NAMALWA (cell line): Measurements from ENCODE around the gene EPB41L5.
"Not testable (repeated sequence)": the region's sequence is repeated elsewhere in the genome, so short reads cannot be mapped to it uniquely, and the experiment has no call there.

Experiments
- DNase-seq: peaks from one replicate; pipeline ENCODE4 v3.0.0-alpha.2; 2015; ENCODE audit warnings: low spot score

EPB41L5 gene

GRCh38 chr2:120199817-120200459 lies 187.1 kb downstream of the EPB41L5 start:
- not testable (repeated sequence) for DNase-seq

GRCh38 chr2:120203251-120204021 lies 190.6 kb downstream of the EPB41L5 start:
- DNase-seq, result no peak

- peak; percentile 20 for DNase-seq
Measured at GRCh38 chr2:120204022-120204405, 191.1 kb downstream of the EPB41L5 start.

GRCh38 chr2:120204417-120204816 lies 191.5 kb downstream of the EPB41L5 start:
- no peak for DNase-seq

GRCh38 chr2:120204945-120205670 lies 192.2 kb downstream of the EPB41L5 start:
- no peak for DNase-seq

GRCh38 chr2:120206022-120206581 lies 193.2 kb downstream of the EPB41L5 start:
- DNase-seq, result peak; percentile 54

- no peak for DNase-seq
Measured at GRCh38 chr2:120208381-120209353, 195.8 kb downstream of the EPB41L5 start.

GRCh38 chr2:120209427-120210269 lies 196.8 kb downstream of the EPB41L5 start:
- no peak for DNase-seq

- no peak for DNase-seq
Measured at GRCh38 chr2:120210270-120210693, 197.4 kb downstream of the EPB41L5 start.

- DNase-seq, result no peak
Measured at GRCh38 chr2:120218181-120218580, 205.3 kb downstream of the EPB41L5 start.

GRCh38 chr2:120219291-120219690 lies 206.4 kb downstream of the EPB41L5 start:
- no peak for DNase-seq

- DNase-seq, result no peak
Measured at GRCh38 chr2:120219766-120220165, 206.9 kb downstream of the EPB41L5 start.

GRCh38 chr2:120220756-120221155 lies 207.9 kb downstream of the EPB41L5 start:
- no peak for DNase-seq

GRCh38 chr2:120221616-120222015 lies 208.7 kb downstream of the EPB41L5 start:
- no peak for DNase-seq

- DNase-seq, result no peak
Measured at GRCh38 chr2:120222186-120223033, 209.5 kb downstream of the EPB41L5 start.

- DNase-seq, result peak; percentile 71
Measured at GRCh38 chr2:120223034-120223912, 210.4 kb downstream of the EPB41L5 start, which contains the start of gene TMEM185B. Gene TMEM185B (minus strand): TSS chr2:120223400. CDS start chr2:120222976, 424 bp downstream.

- DNase-seq, result no peak
Measured at GRCh38 chr2:120224256-120224655, 211.4 kb downstream of the EPB41L5 start.
